Panc1 (cell line): Measurements from ENCODE around the gene GFRA1. TPM values are rescaled to one million over a fixed set of nuclear protein-coding genes. Genes with fewer than 3 reads are reported as not detected.

Experiments
- ATAC-seq: fragments of 200-7000 bp; cut with Tn5 transposase; 2 replicates; pipeline ENCODE4 v1.9.1; 2020; ENCODE audit warnings: mild to moderate bottlenecking, moderate library complexity
- BruUV-seq: library from RNA; stranded (reverse); fragments of 400-500 nt; replicated peaks from 2 replicates; lab custom pipeline; 2021; lab: Mats Ljungman, UMichigan
- CTCF ChIA-PET: fragments of 300-600 bp; sonication (Branson Sonifier 250); formaldehyde crosslinking; loops from one replicate; lab custom pipeline; 2022; ENCODE audit warnings: antibody characterized with exemption; lab: Charles Lee
- POLR2A ChIA-PET: fragments of 300-600 bp; sonication (Branson Sonifier 250); formaldehyde crosslinking; loops from one replicate; lab custom pipeline; 2022; ENCODE audit warnings: antibody characterized with exemption; lab: Charles Lee
- DNase-seq: peaks from one replicate; pipeline ENCODE4 v3.0.0-alpha.2; 2010; ENCODE audit warnings: low read depth, low spot score
- H3K27ac ChIP-seq: 2 replicates; pipeline ENCODE4 v1.5.1; 2011; ENCODE audit warnings: mild to moderate bottlenecking, low read length, inconsistent platforms
- H3K27me3 ChIP-seq: fragments of 200-500 bp; sonication (Bioruptor generic); 2 replicates; pipeline ENCODE4 v1.6.0; 2014; ENCODE audit warnings: low read length, inconsistent platforms; ENCODE audit not compliant: control insufficient read depth, insufficient read depth
- H3K36me3 ChIP-seq: fragments of 200-500 bp; sonication (Bioruptor generic); 2 replicates; pipeline ENCODE4 v1.5.1; 2014; ENCODE audit warnings: inconsistent platforms, mild to moderate bottlenecking, low read length, moderate library complexity; ENCODE audit not compliant: control insufficient read depth, insufficient read depth
- H3K4me1 ChIP-seq: 2 replicates; pipeline ENCODE4 v1.5.1; 2011; ENCODE audit warnings: inconsistent platforms, mild to moderate bottlenecking, low read length, moderate library complexity; ENCODE audit not compliant: control insufficient read depth, insufficient read depth
- H3K4me3 ChIP-seq, 2 experiments: 2 replicates each; pipeline ENCODE4 v1.5.1; 2011 to 2012; ENCODE audit warnings: low read depth in 2 of 2, low read length in 2 of 2, mild to moderate bottlenecking in 2 of 2, inconsistent platforms in 1 of 2, moderate library complexity in 1 of 2
- H3K9me3 ChIP-seq: fragments of 200-500 bp; sonication (Bioruptor generic); 2 replicates; pipeline ENCODE4 v1.5.1; 2014; ENCODE audit warnings: low read depth, mild to moderate bottlenecking, inconsistent platforms, low read length, moderate library complexity; ENCODE audit not compliant: control insufficient read depth, insufficient read depth
- CTCF ChIP-seq: fragments of 450-650 bp; IDR thresholded peaks from 2 replicates; pipeline ENCODE4 v1.5.1; 2017; ENCODE audit warnings: mild to moderate bottlenecking
- POLR2AphosphoS5 ChIP-seq: IDR thresholded peaks from 2 replicates; pipeline ENCODE4 v1.6.1; 2012; ENCODE audit warnings: mild to moderate bottlenecking, low read depth, low read length, moderate library complexity
- REST ChIP-seq, 2 experiments: IDR thresholded peaks; 2 replicates each; pipeline ENCODE4 v1.6.1; 2011 to 2012; ENCODE audit warnings: low read depth in 2 of 2, control low read depth in 1 of 2, low read length in 1 of 2, mild to moderate bottlenecking in 1 of 2, moderate library complexity in 1 of 2; ENCODE audit not compliant: insufficient read depth in 1 of 2
- SIN3A ChIP-seq: IDR thresholded peaks from 2 replicates; pipeline ENCODE4 v1.6.1; 2012; ENCODE audit warnings: low read depth, mild to moderate bottlenecking, low read length, moderate library complexity, borderline replicate concordance; ENCODE audit not compliant: insufficient read depth
- TCF7L2 ChIP-seq: IDR thresholded peaks from 2 replicates; pipeline ENCODE4 v1.6.1; 2011; ENCODE audit warnings: mild to moderate bottlenecking, low read depth, low read length, inconsistent platforms
- in situ Hi-C: cut with HindIII; loops from 2 replicates; pipeline ENCODE4 v1.10.0; 2016; ENCODE audit warnings: low sequenced_read_pairs, low pct_unique_long_range_greater_than_20kb
- intact Hi-C: fragments of 100-400 bp; cut with micrococcal nuclease; formaldehyde crosslinking; loops from one replicate; pipeline ENCODE4 v1.10.0; 2022; ENCODE audit not compliant: unreplicated experiment
- total RNA-seq: library from RNA; stranded (reverse); gene quantifications from one replicate; pipeline ENCODE4 v1.2.1, GENCODE V29; 2021; ENCODE audit not compliant: unreplicated experiment

The GFRA1 gene
- total RNA-seq, 1 experiment from 2014 or later, result 0.10 TPM

- H3K4me1 ChIP-seq, result no peaks in the 10 kb centered on the region
- H3K36me3 ChIP-seq, result no peaks in the 10 kb centered on the region
- H3K27me3 ChIP-seq, result peaks cover 8% of the 10 kb centered on the region
- no peak overlapping the region for H3K4me3 ChIP-seq
- CTCF ChIA-PET, result no interaction called here
- DNase-seq (no peak), ATAC-seq (no peak)
- in situ Hi-C loops, result no loop called here
- no TSS peak for BruUV-seq
- no peaks in the 10 kb centered on the region for H3K9me3 ChIP-seq
- intact Hi-C loops, result no loop called here
- TF ChIP-seq POLR2AphosphoS5, result no peak
- TF ChIP-seq CTCF, result no peak
- TF ChIP-seq TCF7L2, result no peak
- TF ChIP-seq REST (IDR thresholded peaks at IDR 0.05; ENCODE audit: insufficient read depth in 1 of 2, low read depth in 2 of 2, low read length in 1 of 2), result no peak
- no peak for TF ChIP-seq SIN3A
- POLR2A ChIA-PET, result no interaction called here
- no peak overlapping the region for H3K27ac ChIP-seq
Observed at GRCh38 chr10:116203661-116204060, 69.3 kb downstream of the GFRA1 start.

GRCh38 chr10:116201670-116202430, 71.2 kb downstream of the GFRA1 start:
- intact Hi-C loops (no loop called here), in situ Hi-C loops (no loop called here)
- H3K4me1 ChIP-seq, result no peaks in the 10 kb centered on the region
- ATAC-seq (no peak), DNase-seq (no peak)
- ChIA-PET CTCF (no interaction called here), POLR2A (no interaction called here)
- TF ChIP-seq TCF7L2, result no peak
- no peak for TF ChIP-seq REST (IDR thresholded peaks at IDR 0.05; ENCODE audit: insufficient read depth in 1 of 2, low read depth in 2 of 2, low read length in 1 of 2)
- TF ChIP-seq CTCF, result no peak
- no peak for TF ChIP-seq SIN3A
- TF ChIP-seq POLR2AphosphoS5, result no peak
- H3K27me3 ChIP-seq, result peaks cover 5% of the 10 kb centered on the region; the same call in 1 of the 2 replicates
- H3K27ac ChIP-seq, result no peak overlapping the region
- H3K36me3 ChIP-seq, result no peaks in the 10 kb centered on the region
- H3K9me3 ChIP-seq, result no peaks in the 10 kb centered on the region
- no peak overlapping the region for H3K4me3 ChIP-seq
- BruUV-seq, result no TSS peak
